ENCODE measurements around the gene HES7. TPM values are rescaled to one million over a fixed set of nuclear protein-coding genes. Genes with fewer than 3 reads are reported as not detected.

Gene HES7
- total RNA-seq, 1 experiment from 2014 or later: 9.4 TPM

- no peak for DNase-seq (ENCODE audit: extremely low read depth, low read depth)
These were observed 19.9 kb upstream of the HES7 start for GRCh38 chr17:8143581-8144400.

- DNase-seq (ENCODE audit: extremely low read depth, low read depth): no peak
These were observed 19.1 kb upstream of the HES7 start for GRCh38 chr17:8142887-8143580.

GRCh38 chr17:8142158-8142886 lies 18.4 kb upstream of the HES7 start:
- no peak for DNase-seq (ENCODE audit: extremely low read depth, low read depth)

- DNase-seq (ENCODE audit: extremely low read depth, low read depth): no peak
These were observed 17.8 kb upstream of the HES7 start for GRCh38 chr17:8141741-8142140.

GRCh38 chr17:8141045-8141444 lies 17.1 kb upstream of the HES7 start:
- no peak for DNase-seq (ENCODE audit: extremely low read depth, low read depth)

- no peak for DNase-seq (ENCODE audit: extremely low read depth, low read depth)
These were observed 16.4 kb upstream of the HES7 start for GRCh38 chr17:8140065-8141029.

GRCh38 chr17:8138672-8139371 lies 14.9 kb upstream of the HES7 start:
- peak; percentile 98 for DNase-seq (ENCODE audit: extremely low read depth, low read depth)

GRCh38 chr17:8138374-8138671 lies 14.4 kb upstream of the HES7 start:
- DNase-seq (ENCODE audit: extremely low read depth, low read depth): no peak

- DNase-seq (ENCODE audit: extremely low read depth, low read depth): no peak
These were observed 13.9 kb upstream of the HES7 start for GRCh38 chr17:8137645-8138373.

- no peak for DNase-seq (ENCODE audit: extremely low read depth, low read depth)
These were observed 10.0 kb upstream of the HES7 start for GRCh38 chr17:8133941-8134340.

- DNase-seq (ENCODE audit: extremely low read depth, low read depth): no peak
These were observed 9.5 kb upstream of the HES7 start for GRCh38 chr17:8133399-8133798.

GRCh38 chr17:8131844-8132441 lies 8.0 kb upstream of the HES7 start:
- no peak for DNase-seq (ENCODE audit: extremely low read depth, low read depth)

GRCh38 chr17:8128125-8128784 lies 4.3 kb upstream of the HES7 start:
- no peak for DNase-seq (ENCODE audit: extremely low read depth, low read depth)

GRCh38 chr17:8126491-8127066 lies 2.7 kb upstream of the HES7 start:
- no peak for DNase-seq (ENCODE audit: extremely low read depth, low read depth)

- DNase-seq (ENCODE audit: extremely low read depth, low read depth): no peak
These were observed 2.1 kb upstream of the HES7 start for GRCh38 chr17:8125947-8126490.

GRCh38 chr17:8125154-8125946 lies 1.4 kb upstream of the HES7 start:
- peak; percentile 82 for DNase-seq (ENCODE audit: extremely low read depth, low read depth)

Data from NCI-H460 (cell line).